ENCODE data around the gene GHR. TPM values are rescaled to one million over a fixed set of nuclear protein-coding genes. Genes with fewer than 3 reads are reported as not detected.
A peak's percentile ranks its signal among the peaks of the same experiment; 100 is the strongest.

The GHR gene
- total and polyA plus RNA-seq, 2 of the 8 experiments (the other 6 are each of a cell fraction or from before 2014, with no cell fraction given): 0.15 to 0.19 TPM

GRCh38 chr5:42514754-42515153 lies 91.5 kb downstream of the GHR start:
- no peak overlapping the region for H4K5ac ChIP-seq (ENCODE audit: insufficient read length, low read depth, low read length)
- no peaks in the 10 kb centered on the region for H3K79me1 ChIP-seq (ENCODE audit: low read depth, low read length)
- no peak overlapping the region for H3K18ac ChIP-seq (ENCODE audit: extremely low read depth, low read length)
- no peak overlapping the region for H3K4ac ChIP-seq (replicated peaks; ENCODE audit: insufficient read length, low read depth, low read length)
- no peak overlapping the region for H3K23ac ChIP-seq (ENCODE audit: insufficient read length)
- no peak overlapping the region for H3K4me3 ChIP-seq (ENCODE audit: extremely low read depth in 1 of 4, insufficient read depth in 2 of 4, low read depth in 3 of 4, low read length in 4 of 4)
- H4K91ac ChIP-seq (replicated peaks; ENCODE audit: insufficient read length, low read length): no peak overlapping the region
- no peak overlapping the region for H2AK5ac ChIP-seq (ENCODE audit: low read depth, low read length)
- H2BK12ac ChIP-seq (ENCODE audit: low read depth, low read length): no peak overlapping the region
- H4K20me1 ChIP-seq (replicated peaks in 1 of 2; ENCODE audit: control insufficient read depth in 1 of 2, insufficient read depth in 2 of 2, low read length in 2 of 2): no peaks in the 10 kb centered on the region
- ChIA-PET CTCF (ENCODE audit: partially characterized antibody) (interaction anchor here (0.6 to 3.2 kb wide), 28 partner anchors 10 to 588 kb away, joined by 3 to 21 read pairs (median 4); no protein-coding TSS in a partner anchor), POLR2A (ENCODE audit: partially characterized antibody) (no interaction called here)
- H3K27ac ChIP-seq (ENCODE audit: low read depth, low read length): no peak overlapping the region
- no peak for DNase-seq (ENCODE audit: low read depth in 1 of 2, low spot score in 2 of 2)
- no peak overlapping the region for H3K9ac ChIP-seq (replicated peaks in 1 of 4; ENCODE audit: extremely low read depth in 1 of 4, low read depth in 3 of 4, low read length in 3 of 4)
- H4K8ac ChIP-seq (ENCODE audit: extremely low read depth, insufficient read depth, low read length): no peak overlapping the region
- no peak overlapping the region for H2BK120ac ChIP-seq (replicated peaks; ENCODE audit: low read depth, low read length)
- no peaks in the 10 kb centered on the region for H3K79me2 ChIP-seq (ENCODE audit: control insufficient read depth in 1 of 2, insufficient read depth in 2 of 2, low read length in 2 of 2)
- H2AFZ ChIP-seq (ENCODE audit: low read length): no peak overlapping the region
- no peaks in the 10 kb centered on the region for H3K9me3 ChIP-seq (ENCODE audit: insufficient read depth in 2 of 2, low read depth in 1 of 2, low read length in 1 of 2)
- H2BK15ac ChIP-seq (ENCODE audit: low read length): no peak overlapping the region
- FAIRE-seq: peak; percentile 45
- H2BK5ac ChIP-seq (ENCODE audit: low read depth, low read length): no peak overlapping the region
- H3K27me3 ChIP-seq (replicated peaks in 1 of 4; ENCODE audit: control insufficient read depth in 3 of 4, extremely low read depth in 1 of 4, insufficient read depth in 3 of 4, low read length in 3 of 4): no peaks in the 10 kb centered on the region
- H2BK20ac ChIP-seq (ENCODE audit: low read length): no peak overlapping the region
- no peak overlapping the region for H3K14ac ChIP-seq (ENCODE audit: insufficient read length)
- no peak overlapping the region for H3K4me2 ChIP-seq (ENCODE audit: insufficient read depth in 1 of 2, low read depth in 2 of 2, low read length in 2 of 2)
- no peaks in the 10 kb centered on the region for H3K36me3 ChIP-seq (ENCODE audit: control insufficient read depth in 2 of 4, insufficient read depth in 4 of 4, low read length in 3 of 4)
- WGBS, 2 experiments (ENCODE audit: extremely low coverage in 1 of 2, insufficient coverage in 1 of 2, insufficient read length in 1 of 2, insufficient replicate concordance in 2 of 2, low coverage in 1 of 2, low lambda C conversion rate in 2 of 2, missing lambda C conversion rate in 1 of 2): 49% methylated on average over 2 of the region's 2 CpGs; no CpG with 5 or more reads in 1 of the 2 experiments
- H3K56ac ChIP-seq (replicated peaks; ENCODE audit: insufficient read length, low read depth, low read length): no peak overlapping the region
- no peaks in the 10 kb centered on the region for H3K4me1 ChIP-seq (replicated peaks in 1 of 4; ENCODE audit: control insufficient read depth in 3 of 4, insufficient read depth in 4 of 4, low read length in 3 of 4)
- no peaks in the 10 kb centered on the region for H3K23me2 ChIP-seq (ENCODE audit: low read depth, low read length)
- TF ChIP-seq NRF1 (IDR thresholded peaks at IDR 0.05; ENCODE audit: low read depth, low read length) (no peak), CTCF (IDR thresholded peaks at IDR 0.05; ENCODE audit: control extremely low read depth in 1 of 3, insufficient read depth in 1 of 3, low read depth in 1 of 3, low read length in 3 of 3) (peak in 2 of 3 experiments; percentile 41 to 59; a peak in 3 of 4 replicates), RAD21 (IDR thresholded peaks at IDR 0.05 in 1 of 2, conservative IDR thresholded peaks at IDR 0.05 in 1 of 2; ENCODE audit: low read depth in 2 of 2, low read length in 2 of 2) (peak; percentile 53 to 57), SP1 (IDR thresholded peaks at IDR 0.05; ENCODE audit: low read depth, low read length) (no peak)

All from H1 (cell line).